Gastroesophageal sphincter (tissue), 3 donors: ENCODE measurements around the gene USP20.

Source experiments
- CTCF ChIP-seq, 4 experiments: fragments of 200-600 bp in 2 of 4; fragments of 450-650 bp in 2 of 4; sonication (generic) in 1 of 4; IDR thresholded peaks; one replicate each; pipeline ENCODE4 v1.5.1; 2017 to 2019; ENCODE audit warnings: antibody characterized with exemption in 4 of 4, mild to moderate bottlenecking in 2 of 4, moderate library complexity in 2 of 4
- POLR2A ChIP-seq, 2 donors: fragments of 450-650 bp; IDR thresholded peaks; one replicate each; pipeline ENCODE4 v1.6.1; 2017; ENCODE audit warnings: antibody characterized with exemption in 2 of 2, mild to moderate bottlenecking in 2 of 2, moderate library complexity in 1 of 2
- POLR2AphosphoS5 ChIP-seq: sonication (generic); formaldehyde crosslinking; IDR thresholded peaks from one replicate; pipeline ENCODE4 v1.6.1; 2017; ENCODE audit warnings: antibody characterized with exemption

- TF ChIP-seq CTCF (IDR thresholded peaks at IDR 0.05), result no peak
- no peak for TF ChIP-seq POLR2AphosphoS5
- no peak for TF ChIP-seq POLR2A (IDR thresholded peaks at IDR 0.05)
Observed at GRCh38 chr9:129803676-129804060, 31.6 kb upstream of the USP20 start.
